NK-92 treated with Interleukin-12 subunit alpha and Interleukin-12 subunit beta, amount 100 ng/mL, for 24 hours (cell line): ENCODE results near the gene ST3GAL4.

Source experiments
- DNase-seq: peaks from one replicate; lab custom pipeline; 2025; lab: John Stamatoyannopoulos, UW

Gene ST3GAL4

GRCh38 chr11:126408496-126408895 is 53.0 kb downstream of the ST3GAL4 start:
- no peak for DNase-seq

GRCh38 chr11:126408901-126409619 is 53.6 kb downstream of the ST3GAL4 start:
- no peak for DNase-seq

- no peak for DNase-seq
These were observed 54.1 kb downstream of the ST3GAL4 start for GRCh38 chr11:126409620-126409985.

- DNase-seq = no peak
These were observed 55.2 kb downstream of the ST3GAL4 start for GRCh38 chr11:126410649-126411048.

- DNase-seq = no peak
These were observed 56.5 kb downstream of the ST3GAL4 start for GRCh38 chr11:126411971-126412381.

- DNase-seq = no peak
These were observed 57.9 kb downstream of the ST3GAL4 start for GRCh38 chr11:126413426-126413825.

- no peak for DNase-seq
These were observed 58.4 kb downstream of the ST3GAL4 start for GRCh38 chr11:126413843-126414405.

GRCh38 chr11:126414615-126415014 is 59.1 kb downstream of the ST3GAL4 start:
- no peak for DNase-seq

GRCh38 chr11:126415128-126415527 is 59.6 kb downstream of the ST3GAL4 start:
- DNase-seq = no peak

- DNase-seq = no peak
These were observed 60.4 kb downstream of the ST3GAL4 start for GRCh38 chr11:126415669-126416420.

GRCh38 chr11:126416542-126417090 is 61.1 kb downstream of the ST3GAL4 start:
- DNase-seq = no peak

- DNase-seq = no peak
These were observed 61.8 kb downstream of the ST3GAL4 start for GRCh38 chr11:126417091-126417862.

GRCh38 chr11:126418887-126419286 is 63.4 kb downstream of the ST3GAL4 start:
- DNase-seq = no peak

GRCh38 chr11:126419801-126420697 is 64.6 kb downstream of the ST3GAL4 start:
- no peak for DNase-seq

- no peak for DNase-seq
These were observed 65.3 kb downstream of the ST3GAL4 start for GRCh38 chr11:126420698-126421256.

- DNase-seq = no peak
These were observed 65.8 kb downstream of the ST3GAL4 start for GRCh38 chr11:126421271-126421671.

GRCh38 chr11:126422446-126422845 is 67.0 kb downstream of the ST3GAL4 start:
- no peak for DNase-seq

GRCh38 chr11:126423154-126423553 is 67.7 kb downstream of the ST3GAL4 start:
- DNase-seq = no peak

GRCh38 chr11:126423743-126424142 is 68.3 kb downstream of the ST3GAL4 start:
- no peak for DNase-seq

GRCh38 chr11:126424471-126425039 is 69.1 kb downstream of the ST3GAL4 start:
- no peak for DNase-seq
